CMK (cell line): Measurements from ENCODE around the gene MED16.

Experiments used
- DNase-seq: peaks from one replicate; pipeline ENCODE4 v3.0.0-alpha.2; 2010; ENCODE audit warnings: low read depth

The MED16 gene

GRCh38 chr19:871446-872265 is 21.3 kb downstream of the MED16 start:
- no peak for DNase-seq

- no peak for DNase-seq
These were observed 22.0 kb downstream of the MED16 start for GRCh38 chr19:870963-871401.

GRCh38 chr19:870314-870713 is 22.7 kb downstream of the MED16 start:
- no peak for DNase-seq

GRCh38 chr19:869245-870177 is 23.5 kb downstream of the MED16 start:
- no peak for DNase-seq

- no peak for DNase-seq
These were observed 24.3 kb downstream of the MED16 start for GRCh38 chr19:868458-869244.

GRCh38 chr19:867855-868457 is 25.0 kb downstream of the MED16 start:
- no peak for DNase-seq

GRCh38 chr19:867301-867793 is 25.6 kb downstream of the MED16 start:
- no peak for DNase-seq

- DNase-seq: no peak
These were observed 26.2 kb downstream of the MED16 start for GRCh38 chr19:866769-867300.

GRCh38 chr19:863315-863620 is 29.7 kb downstream of the MED16 start:
- DNase-seq: no peak

- peak; percentile 86 for DNase-seq
These were observed 30.2 kb downstream of the MED16 start for GRCh38 chr19:862581-863314.

GRCh38 chr19:861756-862580 is 31.0 kb downstream of the MED16 start:
- DNase-seq: peak; percentile 94

- no peak for DNase-seq
These were observed 31.7 kb downstream of the MED16 start for GRCh38 chr19:861141-861755.

GRCh38 chr19:858868-859843 is 33.8 kb downstream of the MED16 start, which contains the start of gene CFD:
Gene CFD, plus strand, starts transcription at chr19:859664. Its CDS starts 26 bp downstream, at chr19:859690.
- no peak for DNase-seq

- DNase-seq: no peak
These were observed 34.7 kb downstream of the MED16 start for GRCh38 chr19:858284-858683.

GRCh38 chr19:855566-856120 is 37.3 kb downstream of the MED16 start:
- no peak for DNase-seq

- no peak for DNase-seq
These were observed 37.8 kb downstream of the MED16 start for GRCh38 chr19:855142-855541.

GRCh38 chr19:854549-854948 is 38.4 kb downstream of the MED16 start:
- no peak for DNase-seq
